Cardiac muscle cell (in vitro differentiated cells and primary cell): Measurements from ENCODE around the gene ATXN2. TPM values are rescaled to one million over a fixed set of nuclear protein-coding genes. Genes with fewer than 3 reads are reported as not detected.
"Not testable (repeated sequence)": the region's sequence is repeated elsewhere in the genome, so short reads cannot be mapped to it uniquely, and the experiment has no call there.

ENCODE experiments used
- DNase-seq, 2 donors: peaks; one replicate each; pipeline versions ENCODE4 v3.0.0 to v3.0.0-alpha.2; 2010 to 2017; ENCODE audit warnings: low read depth in 1 of 2, low spot score in 1 of 2
- H3K27ac ChIP-seq: fragments of 200-600 bp; sonication (generic); 2 replicates; pipeline ENCODE4 v1.5.1; 2016
- H3K27me3 ChIP-seq: fragments of 200-600 bp; sonication (generic); 2 replicates; pipeline ENCODE4 v1.6.0; 2016; ENCODE audit warnings: control low read depth
- H3K36me3 ChIP-seq: fragments of 200-600 bp; sonication (generic); 2 replicates; pipeline ENCODE4 v1.5.1; 2016; ENCODE audit warnings: control low read depth
- H3K4me1 ChIP-seq: fragments of 200-600 bp; sonication (generic); 2 replicates; pipeline ENCODE4 v1.8.1; 2017; ENCODE audit warnings: low read depth, mild to moderate bottlenecking, mixed run types
- H3K4me3 ChIP-seq: fragments of 200-600 bp; sonication (generic); 2 replicates; pipeline ENCODE4 v1.5.1; 2016; ENCODE audit warnings: mild to moderate bottlenecking
- H3K9me3 ChIP-seq: fragments of 200-600 bp; sonication (generic); 2 replicates; pipeline ENCODE4 v1.5.1; 2017; ENCODE audit warnings: low read depth, mild to moderate bottlenecking, control low read depth
- polyA plus RNA-seq: library from polyadenylated mRNA; unstranded; fragments of >200 nt; fragmentation: Nextera tagmentation; extraction: Ambion mirVana; gene quantifications from 2 replicates; pipeline ENCODE4 v1.2.1, GENCODE V29; 2016
- total RNA-seq: library from RNA; depleted of rRNA; stranded (reverse); fragments of >200 nt; gene quantifications from 2 replicates; pipeline ENCODE4 v1.2.3, GENCODE V29; 2016
- TF ChIP-seq, protein P1 (sequence below): IDR thresholded peaks from 2 replicates; pipeline ENCODE4 v1.5.1; 2012; ENCODE audit warnings: low read depth, mild to moderate bottlenecking, low read length

The ATXN2 gene
- total and polyA plus RNA-seq, 2 experiments from 2014 or later = 29.5 to 52.7 TPM

GRCh38 chr12:111574797-111575443 is 24.2 kb downstream of the ATXN2 start:
- H3K4me3 ChIP-seq = no peak overlapping the region
- peak overlapping the region; percentile 75 for H3K27ac ChIP-seq
- H3K4me1 ChIP-seq = peaks cover 25% of the 10 kb centered on the region
- H3K9me3 ChIP-seq = no peaks in the 10 kb centered on the region
- peak in 1 of 2 donors; percentile 74 for DNase-seq
- TF ChIP-seq, protein P1, sequence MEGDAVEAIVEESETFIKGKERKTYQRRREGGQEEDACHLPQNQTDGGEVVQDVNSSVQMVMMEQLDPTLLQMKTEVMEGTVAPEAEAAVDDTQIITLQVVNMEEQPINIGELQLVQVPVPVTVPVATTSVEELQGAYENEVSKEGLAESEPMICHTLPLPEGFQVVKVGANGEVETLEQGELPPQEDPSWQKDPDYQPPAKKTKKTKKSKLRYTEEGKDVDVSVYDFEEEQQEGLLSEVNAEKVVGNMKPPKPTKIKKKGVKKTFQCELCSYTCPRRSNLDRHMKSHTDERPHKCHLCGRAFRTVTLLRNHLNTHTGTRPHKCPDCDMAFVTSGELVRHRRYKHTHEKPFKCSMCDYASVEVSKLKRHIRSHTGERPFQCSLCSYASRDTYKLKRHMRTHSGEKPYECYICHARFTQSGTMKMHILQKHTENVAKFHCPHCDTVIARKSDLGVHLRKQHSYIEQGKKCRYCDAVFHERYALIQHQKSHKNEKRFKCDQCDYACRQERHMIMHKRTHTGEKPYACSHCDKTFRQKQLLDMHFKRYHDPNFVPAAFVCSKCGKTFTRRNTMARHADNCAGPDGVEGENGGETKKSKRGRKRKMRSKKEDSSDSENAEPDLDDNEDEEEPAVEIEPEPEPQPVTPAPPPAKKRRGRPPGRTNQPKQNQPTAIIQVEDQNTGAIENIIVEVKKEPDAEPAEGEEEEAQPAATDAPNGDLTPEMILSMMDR = no peak
- no peaks in the 10 kb centered on the region for H3K27me3 ChIP-seq
- H3K36me3 ChIP-seq = no peaks in the 10 kb centered on the region

DNA sequence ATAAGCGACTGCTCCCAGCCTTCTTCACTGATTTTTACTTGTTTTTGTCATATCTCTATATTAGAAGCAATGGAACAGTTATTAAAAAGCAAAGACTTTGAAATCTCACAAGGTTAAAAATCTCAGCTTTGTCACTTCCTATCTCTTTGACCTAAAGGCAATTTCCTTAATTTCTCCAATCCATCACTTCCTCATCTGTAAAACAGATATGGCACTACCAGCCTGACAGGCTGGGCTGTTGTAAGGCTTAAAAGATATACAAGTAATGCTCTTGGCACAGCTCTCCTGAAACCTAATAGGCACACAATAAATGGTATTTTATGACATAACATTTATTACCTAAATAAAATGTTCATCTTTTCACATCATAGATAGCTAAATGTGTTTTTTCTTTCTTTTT is 25.6 kb downstream of the ATXN2 start:
- TF ChIP-seq, protein P1 = no peak
- H3K4me1 ChIP-seq = peaks cover 29% of the 10 kb centered on the region
- H3K9me3 ChIP-seq = no peaks in the 10 kb centered on the region
- no peak overlapping the region for H3K4me3 ChIP-seq
- no peak overlapping the region for H3K27ac ChIP-seq
- no peak for DNase-seq
- H3K27me3 ChIP-seq = no peaks in the 10 kb centered on the region
- no peaks in the 10 kb centered on the region for H3K36me3 ChIP-seq

- DNase-seq = peak in 1 of 2 donors; percentile 85
- TF ChIP-seq, protein P1 = no peak
- Histone ChIP-seq H3K36me3 (no peaks in the 10 kb centered on the region), H3K9me3 (no peaks in the 10 kb centered on the region), H3K4me1 (peaks cover 29% of the 10 kb centered on the region), H3K4me3 (no peak overlapping the region), H3K27ac (peak overlapping the region; percentile 2), H3K27me3 (no peaks in the 10 kb centered on the region)
Observed at GRCh38 chr12:111570084-111570961, 28.8 kb downstream of the ATXN2 start.

DNA sequence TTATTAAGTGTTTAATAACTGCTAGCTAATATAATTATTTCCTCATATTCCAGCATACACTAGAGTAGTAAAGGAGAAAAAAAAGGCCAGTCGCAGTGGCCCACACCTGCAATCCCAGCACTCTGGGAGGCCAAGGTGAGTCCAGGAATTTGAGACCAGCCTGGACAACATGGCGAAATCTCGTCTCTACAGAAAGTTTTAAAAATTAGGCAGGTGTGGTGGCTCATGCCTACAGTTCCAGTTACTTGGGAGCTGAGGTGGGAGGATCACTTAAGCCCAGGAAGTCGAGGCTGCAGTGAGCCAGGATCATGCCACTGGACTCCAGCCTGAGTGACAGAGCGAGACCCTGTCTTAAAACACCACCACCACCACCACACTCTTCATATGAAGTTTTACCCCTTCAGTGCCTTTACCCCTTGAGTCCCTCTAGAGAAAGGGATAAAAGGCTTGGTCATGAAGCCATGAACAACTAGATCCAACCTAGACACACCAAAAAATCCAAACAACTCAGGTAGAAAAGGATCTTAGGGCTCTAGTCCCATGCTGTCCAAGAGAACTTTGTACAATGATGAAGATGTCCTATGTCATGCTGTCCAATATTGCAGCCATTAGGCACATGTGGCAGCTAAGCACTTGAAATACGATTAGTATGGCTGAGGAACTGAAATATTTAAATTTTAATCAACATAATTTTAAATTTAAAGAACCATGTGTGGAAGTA is 29.6 kb downstream of the ATXN2 start:
- Histone ChIP-seq H3K27me3 (no peaks in the 10 kb centered on the region), H3K27ac (no peak overlapping the region), H3K4me1 (peaks cover 24% of the 10 kb centered on the region), H3K9me3 (no peaks in the 10 kb centered on the region), H3K4me3 (no peak overlapping the region), H3K36me3 (no peaks in the 10 kb centered on the region)
- TF ChIP-seq, protein P1 = no peak
- no peak for DNase-seq

- H3K4me1 ChIP-seq, H3K4me3 ChIP-seq, DNase-seq, H3K27ac ChIP-seq, H3K36me3 ChIP-seq, H3K27me3 ChIP-seq, H3K9me3 ChIP-seq: not testable (repeated sequence)
Observed at GRCh38 chr12:111560844-111561243, 38.3 kb downstream of the ATXN2 start.
